ENCODE measurements around the gene ODF4. TPM values are rescaled to one million over a fixed set of nuclear protein-coding genes. Genes with fewer than 3 reads are reported as not detected.
"Not testable (repeated sequence)": the region's sequence is repeated elsewhere in the genome, so short reads cannot be mapped to it uniquely, and the experiment has no call there.

The ODF4 gene
- total RNA-seq, 1 donor from 2014 or later, result not detected

DNA sequence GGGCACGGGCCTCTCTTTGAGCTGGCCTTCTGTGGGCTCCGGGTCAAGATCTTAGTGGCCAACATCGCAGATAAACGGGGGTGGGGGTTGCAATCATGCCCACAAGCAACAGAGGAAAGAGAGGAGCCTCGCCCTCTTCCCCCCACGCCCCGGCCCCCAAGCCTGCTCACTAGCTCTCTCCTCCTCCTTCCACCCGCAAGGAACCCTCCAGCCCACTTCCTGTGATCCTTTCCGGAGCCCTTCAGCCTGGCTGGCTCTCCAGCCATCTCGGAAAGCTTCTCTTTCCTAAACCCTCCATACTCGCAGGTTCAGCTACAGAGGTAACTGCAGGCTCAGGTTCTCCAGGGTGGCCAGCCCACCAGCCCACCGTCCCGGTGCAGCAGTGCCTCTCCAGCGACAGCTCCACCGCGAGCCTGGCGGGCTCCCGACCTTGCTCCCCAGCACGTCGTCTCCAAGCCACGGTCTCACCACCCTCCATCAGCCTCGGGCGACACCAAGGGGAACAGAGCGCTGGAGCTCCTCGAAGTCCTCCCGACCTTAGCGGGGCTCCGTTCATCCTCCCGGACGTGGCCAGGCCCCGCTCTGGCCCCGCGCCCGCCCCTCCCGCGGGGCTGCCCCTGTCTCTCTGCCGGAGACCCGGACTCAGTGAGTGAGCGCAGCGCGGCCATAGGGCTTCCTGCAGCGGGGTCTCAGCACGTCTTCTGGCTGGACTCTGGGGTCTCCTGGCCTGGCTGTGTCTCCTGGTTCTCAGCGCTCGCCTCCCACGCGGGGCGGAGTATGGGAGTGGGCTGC lies 12.9 kb upstream of the ODF4 start:
- DNase-seq, result no peak

- no peak for DNase-seq
Observed at GRCh38 chr17:8327303-8327649, 12.4 kb upstream of the ODF4 start.

DNA sequence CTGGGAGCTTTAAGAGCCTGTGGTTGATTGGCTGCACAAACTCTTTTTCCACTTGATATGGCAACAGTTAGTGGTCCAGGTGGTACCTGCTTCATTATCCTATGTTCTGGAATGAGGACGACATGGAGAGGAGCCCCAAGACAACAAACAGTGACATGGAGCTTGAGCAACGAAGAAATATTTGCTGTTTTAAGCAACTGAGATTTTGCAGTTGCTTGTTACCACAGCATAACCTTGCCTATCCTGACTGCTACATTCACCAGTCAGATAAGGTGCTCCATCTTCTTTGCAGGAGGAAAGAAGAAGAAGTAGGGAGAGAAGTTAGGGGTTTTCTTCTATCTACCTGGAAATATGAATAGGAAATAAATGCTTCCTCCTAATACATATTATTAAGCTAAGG lies 7.5 kb upstream of the ODF4 start:
- no peak for DNase-seq

- DNase-seq, result no peak
Observed at GRCh38 chr17:8332688-8333087, 7.0 kb upstream of the ODF4 start.

GRCh38 chr17:8333281-8333680 lies 6.4 kb upstream of the ODF4 start:
- DNase-seq, result no peak

DNA sequence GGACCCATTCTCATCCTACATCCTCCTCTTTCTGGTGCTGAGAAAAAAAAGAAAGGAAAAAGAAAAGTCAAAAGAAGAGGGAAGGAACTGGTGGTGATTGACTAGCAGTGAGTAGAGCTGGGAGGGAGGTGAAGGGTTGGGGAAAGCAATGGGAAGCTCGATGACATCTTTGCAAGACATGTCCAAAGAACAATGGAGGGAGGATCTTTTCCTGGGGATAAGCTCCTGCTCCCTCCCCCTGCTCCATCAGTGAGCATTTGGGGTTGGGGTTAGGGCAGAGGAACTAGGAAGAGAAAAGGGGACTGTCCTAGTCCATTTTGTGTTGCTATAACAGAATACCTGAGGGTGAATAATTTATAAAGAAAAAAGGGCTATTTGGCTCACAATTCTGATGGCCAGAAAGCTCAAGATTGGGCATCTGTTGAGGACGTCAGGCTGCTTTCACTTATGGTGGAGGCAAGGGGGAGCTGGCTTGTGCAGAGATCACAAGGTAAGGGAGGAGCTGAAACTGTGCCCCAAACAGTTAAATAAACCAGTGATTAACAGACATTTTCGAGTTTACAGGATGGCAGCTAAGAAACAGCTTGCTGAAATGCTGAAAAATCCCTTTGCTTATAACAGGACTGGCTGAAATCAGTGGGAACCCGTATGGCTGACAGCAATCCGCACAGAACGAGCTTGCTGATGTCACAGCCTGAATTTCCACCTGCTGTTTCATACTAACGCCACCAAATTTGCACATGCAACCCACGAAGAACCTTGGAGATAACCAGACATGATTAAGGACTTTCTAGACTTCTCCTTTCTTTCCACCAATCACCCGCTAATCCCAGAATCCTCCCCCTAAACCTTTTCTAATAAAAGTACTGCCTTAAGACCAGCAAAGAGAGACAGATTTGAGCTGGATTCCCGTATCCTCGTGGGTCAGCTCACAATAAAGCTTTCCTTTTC lies 1.6 kb upstream of the ODF4 start:
- DNase-seq, result no peak

- DNase-seq, result no peak
Observed at GRCh38 chr17:8338753-8339140, 893 bp upstream of the ODF4 start.

DNA sequence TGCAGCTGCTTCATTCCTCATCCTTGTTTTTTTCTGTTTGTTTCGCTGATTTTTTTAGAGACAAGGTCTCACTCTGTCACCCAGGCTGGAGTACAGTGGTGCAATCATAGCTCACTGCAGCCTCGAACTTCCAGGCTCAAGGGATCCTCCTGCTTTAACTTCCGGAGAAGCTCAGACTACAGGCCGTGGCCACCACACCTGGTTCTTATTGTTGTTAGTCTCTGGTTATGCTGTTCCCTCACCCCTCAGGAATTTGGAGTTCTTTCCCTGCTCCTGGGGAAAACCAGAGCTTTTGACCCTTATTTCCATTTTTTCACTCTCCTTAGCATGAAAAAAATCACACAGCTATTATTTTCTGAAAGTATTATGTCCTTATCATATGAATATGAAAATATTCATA lies 1.8 kb downstream of the ODF4 start:
- no peak for DNase-seq

DNA sequence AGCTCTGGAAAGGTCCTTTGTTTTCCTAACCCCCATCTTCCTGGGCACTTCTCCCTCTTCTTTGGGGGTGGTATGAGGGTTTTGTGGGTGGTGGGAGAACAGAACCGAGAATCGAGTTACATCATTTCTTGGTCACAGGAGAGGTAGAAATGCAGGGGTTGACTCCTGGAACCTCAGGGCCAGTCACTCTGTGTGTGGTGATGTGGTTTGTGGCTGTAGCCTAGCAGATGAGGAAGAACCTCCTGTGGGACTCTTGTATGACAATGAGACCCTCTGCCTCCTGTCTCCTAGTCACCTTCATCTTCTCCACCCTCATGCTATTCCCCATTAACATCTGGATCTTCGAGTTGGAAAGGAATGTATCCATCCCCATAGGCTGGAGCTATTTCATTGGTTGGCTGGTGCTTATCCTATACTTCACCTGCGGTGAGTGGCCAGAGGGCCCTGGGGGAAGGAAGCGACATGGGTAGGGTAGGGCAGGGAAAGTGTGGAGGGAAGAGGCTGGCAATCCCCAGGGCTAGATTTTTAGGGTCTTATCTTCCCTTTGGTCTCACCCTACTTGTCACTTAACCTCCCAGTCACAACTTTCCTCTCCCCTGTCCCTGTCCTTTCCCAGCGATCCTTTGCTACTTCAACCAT lies 5.5 kb downstream of the ODF4 start:
- DNase-seq, result no peak

DNA sequence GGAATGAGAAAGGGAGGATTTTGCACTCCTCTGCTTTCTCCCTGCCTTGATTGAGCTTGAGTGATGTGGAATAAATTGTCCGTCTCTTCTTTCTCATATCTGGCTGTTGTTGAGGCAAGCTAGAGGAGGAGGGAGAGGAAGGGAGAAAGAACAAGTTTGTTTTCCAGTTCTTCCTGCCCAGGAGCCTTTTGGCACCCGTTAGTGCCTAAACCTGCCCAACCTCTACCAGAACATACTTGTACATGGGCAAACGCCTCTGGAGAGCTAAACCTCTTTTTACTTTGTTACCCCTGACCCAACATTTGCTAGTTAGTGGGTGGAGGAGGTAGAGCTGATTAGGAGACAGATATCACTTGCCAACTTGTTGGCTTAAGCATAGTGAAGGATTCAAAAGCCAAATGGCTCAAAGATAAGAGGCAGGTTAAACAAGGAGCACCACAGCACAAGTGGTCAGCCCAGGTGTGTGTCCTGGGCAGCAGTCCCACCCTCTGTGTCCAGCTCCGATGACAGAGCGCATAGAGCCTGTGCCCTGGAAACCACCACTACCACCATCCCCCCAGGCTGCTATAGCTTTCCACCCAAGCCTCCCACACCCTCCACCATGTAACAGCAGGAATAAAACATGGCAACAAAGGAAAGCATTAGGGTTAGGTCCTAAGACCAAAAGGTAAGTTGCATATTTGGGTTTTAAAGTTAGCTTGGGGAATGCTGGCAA lies 6.5 kb downstream of the ODF4 start:
- DNase-seq, result no peak

- not testable (repeated sequence) for DNase-seq
Observed at GRCh38 chr17:8347001-8347400, 7.4 kb downstream of the ODF4 start.

DNA sequence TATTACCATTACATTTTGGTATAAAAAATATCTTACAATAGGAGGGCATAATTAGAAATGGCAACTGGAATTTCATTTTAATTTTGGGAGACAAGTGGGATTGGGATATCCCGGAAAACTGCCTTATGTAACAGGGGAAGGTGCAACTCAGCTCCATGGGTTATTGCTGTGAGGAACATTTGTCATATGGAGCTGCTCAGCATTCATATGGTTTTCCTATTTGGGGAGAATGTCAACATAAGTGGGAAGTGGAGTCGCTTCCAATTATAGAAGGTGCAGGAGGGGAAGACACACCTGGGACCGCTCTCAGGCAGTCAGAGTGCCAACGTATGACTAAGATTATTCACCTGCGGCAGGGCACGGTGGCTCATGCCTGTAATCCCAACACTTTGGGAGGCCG lies 10.7 kb downstream of the ODF4 start:
- no peak for DNase-seq

GRCh38 chr17:8353736-8354135 lies 14.1 kb downstream of the ODF4 start:
- no peak for DNase-seq

- no peak for DNase-seq
Observed at GRCh38 chr17:8354236-8354635, 14.6 kb downstream of the ODF4 start.

DNA sequence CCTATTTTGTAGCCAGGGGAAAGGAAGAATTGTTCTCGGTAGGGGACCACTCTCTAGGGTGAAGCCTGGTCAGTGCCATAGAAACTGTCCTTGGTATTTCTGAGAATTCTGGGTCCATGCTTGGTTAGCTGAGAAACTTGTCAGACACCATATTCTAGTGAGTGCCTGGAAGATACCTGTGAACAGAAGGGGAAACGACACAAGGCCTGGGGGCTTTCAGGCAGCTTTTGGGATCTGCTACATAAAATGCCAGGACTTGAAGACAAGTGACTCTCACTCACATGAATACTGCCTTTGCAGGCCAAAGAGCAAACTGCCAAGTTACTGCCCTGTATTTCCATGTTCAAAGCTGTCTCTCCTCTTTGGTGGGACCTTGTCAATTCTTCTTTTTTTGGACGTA lies 18.3 kb downstream of the ODF4 start:
- no peak for DNase-seq

DNA sequence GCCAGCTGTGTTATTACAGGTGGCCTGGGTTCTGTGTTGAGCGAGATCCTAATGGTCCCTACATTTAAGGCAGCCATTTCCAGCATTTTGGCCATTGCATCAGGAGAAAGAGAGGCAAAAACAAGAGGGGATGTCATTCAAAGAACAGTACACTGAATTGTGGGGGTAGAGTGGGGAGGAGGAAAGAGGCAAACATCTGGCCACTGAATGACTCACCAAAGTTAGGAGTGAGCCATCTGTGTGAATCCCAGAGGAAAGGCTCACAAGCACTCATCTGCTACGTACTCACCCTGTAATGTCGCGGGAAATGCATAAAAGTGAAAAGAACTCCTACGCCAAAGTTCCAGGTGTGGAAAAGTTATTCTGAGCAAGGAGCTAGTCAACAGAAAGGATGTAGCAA lies 20.1 kb downstream of the ODF4 start:
- DNase-seq, result peak; percentile 53

- no peak for DNase-seq
Observed at GRCh38 chr17:8360260-8360659, 20.6 kb downstream of the ODF4 start.

DNA sequence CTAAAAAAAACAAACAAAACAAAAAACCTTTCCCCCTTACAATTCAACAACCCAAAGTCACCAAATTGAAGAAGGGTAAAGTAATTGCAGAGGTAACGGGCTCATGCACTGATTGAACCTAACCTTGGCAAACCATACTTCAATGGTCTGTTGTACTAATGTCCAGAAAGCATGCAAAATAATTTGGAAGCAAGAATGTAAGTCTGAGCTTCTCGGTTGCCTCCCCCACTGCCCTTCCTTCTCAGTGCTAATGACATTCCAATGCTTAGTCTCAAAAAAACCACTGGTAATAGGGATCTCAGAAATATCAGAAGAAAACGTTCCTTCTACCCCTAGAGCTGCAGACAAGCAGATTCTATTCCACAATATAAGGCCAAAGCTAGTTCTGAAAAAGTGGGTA lies 21.1 kb downstream of the ODF4 start:
- DNase-seq, result peak; percentile 17

- no peak for DNase-seq
Observed at GRCh38 chr17:8362651-8363332, 23.2 kb downstream of the ODF4 start.

GRCh38 chr17:8365143-8365542 lies 25.5 kb downstream of the ODF4 start:
- no peak for DNase-seq

GRCh38 chr17:8366231-8366630 lies 26.6 kb downstream of the ODF4 start:
- no peak for DNase-seq

DNA sequence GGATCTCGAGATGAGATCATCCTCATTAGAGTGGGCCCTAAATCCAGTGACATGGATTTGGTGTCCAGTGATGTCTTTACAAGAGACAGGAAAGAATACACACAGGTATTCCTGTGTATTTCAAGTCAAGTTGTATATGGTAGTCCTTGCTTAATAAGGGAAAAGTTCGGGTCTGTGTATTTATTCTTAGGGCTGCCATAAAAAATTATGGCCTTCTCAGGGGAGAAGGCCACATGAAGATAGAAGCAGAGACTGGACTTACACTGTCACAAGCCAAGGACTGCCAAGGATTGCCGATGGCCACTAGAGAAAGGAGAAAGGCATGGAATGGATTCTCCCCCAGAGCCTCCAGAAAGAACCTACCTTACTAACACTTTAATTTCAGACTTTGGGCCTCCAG lies 28.6 kb downstream of the ODF4 start:
- no peak for DNase-seq

All from skin of body (tissue), 2 donors.